ENCODE measurements around the gene CLCNKB. TPM values are rescaled to one million over a fixed set of nuclear protein-coding genes. Genes with fewer than 3 reads are reported as not detected.
"Not testable (repeated sequence)": the region's sequence is repeated elsewhere in the genome, so short reads cannot be mapped to it uniquely, and the experiment has no call there.

Gene CLCNKB
- total RNA-seq, 1 donor from 2014 or later = 0.30 TPM

- Mint-ChIP-seq H3K9me3 (no peaks in the 10 kb centered on the region), H3K4me3 (no peak overlapping the region), H3K27me3 (ENCODE audit: low read depth) (peaks cover 7% of the 10 kb centered on the region), H3K4me1 (peaks cover 19% of the 10 kb centered on the region), H3K36me3 (ENCODE audit: low read depth) (no peaks in the 10 kb centered on the region), H3K27ac (ENCODE audit: unreplicated experiment) (no peak overlapping the region)
- TF ChIP-seq CTCF (conservative IDR thresholded peaks at IDR 0.05) = no peak
- DNase-seq (ENCODE audit: low read depth, low spot score) = no peak
These were observed 17.7 kb downstream of the CLCNKB start for GRCh38 chr1:16061266-16061665.

- peaks cover 18% of the 10 kb centered on the region for H3K4me1 Mint-ChIP-seq
- H3K27ac Mint-ChIP-seq (ENCODE audit: unreplicated experiment) = not testable (repeated sequence)
These were observed 18.6 kb downstream of the CLCNKB start for GRCh38 chr1:16061989-16062686.

GRCh38 chr1:16062687-16063075, 19.1 kb downstream of the CLCNKB start:
- H3K27ac Mint-ChIP-seq (ENCODE audit: unreplicated experiment); H3K4me3 Mint-ChIP-seq: not testable (repeated sequence)
- peaks cover 23% of the 10 kb centered on the region for H3K4me1 Mint-ChIP-seq

More at GRCh38 chr1:16061989-16062686, 18.6 kb downstream of the CLCNKB start:
- DNase-seq (ENCODE audit: low read depth, low spot score); H3K36me3 Mint-ChIP-seq (ENCODE audit: low read depth); H3K4me3 Mint-ChIP-seq; H3K9me3 Mint-ChIP-seq; H3K27me3 Mint-ChIP-seq (ENCODE audit: low read depth): not testable (repeated sequence)

GRCh38 chr1:16063226-16063829, 19.7 kb downstream of the CLCNKB start:
- Mint-ChIP-seq H3K4me1 (peaks cover 25% of the 10 kb centered on the region), H3K36me3 (ENCODE audit: low read depth) (no peaks in the 10 kb centered on the region), H3K4me3 (no peak overlapping the region), H3K9me3 (no peaks in the 10 kb centered on the region), H3K27me3 (ENCODE audit: low read depth) (peaks cover 7% of the 10 kb centered on the region), H3K27ac (ENCODE audit: unreplicated experiment) (no peak overlapping the region)
- no peak for DNase-seq (ENCODE audit: low read depth, low spot score)
- TF ChIP-seq CTCF (conservative IDR thresholded peaks at IDR 0.05) = no peak

More at GRCh38 chr1:16062687-16063075, 19.1 kb downstream of the CLCNKB start:
- not testable (repeated sequence) for H3K36me3 Mint-ChIP-seq (ENCODE audit: low read depth); DNase-seq (ENCODE audit: low read depth, low spot score); H3K27me3 Mint-ChIP-seq (ENCODE audit: low read depth); H3K9me3 Mint-ChIP-seq

- Mint-ChIP-seq H3K27ac (ENCODE audit: unreplicated experiment) (peak overlapping the region; percentile 48), H3K4me3 (no peak overlapping the region)
- DNase-seq (ENCODE audit: low read depth, low spot score) = no peak
These were observed 20.3 kb downstream of the CLCNKB start for GRCh38 chr1:16063921-16064320.

More at GRCh38 chr1:16063921-16064320, 20.3 kb downstream of the CLCNKB start:
- H3K9me3 Mint-ChIP-seq = no peaks in the 10 kb centered on the region
- peaks cover 25% of the 10 kb centered on the region for H3K4me1 Mint-ChIP-seq
- TF ChIP-seq CTCF (conservative IDR thresholded peaks at IDR 0.05) = no peak
- H3K27me3 Mint-ChIP-seq (ENCODE audit: low read depth) = peaks cover 7% of the 10 kb centered on the region
- no peaks in the 10 kb centered on the region for H3K36me3 Mint-ChIP-seq (ENCODE audit: low read depth)
